OCI-LY3 (cell line): ENCODE measurements around the gene FSHR.

Experiments used
- H2AFZ ChIP-seq: fragments of 200-600, 300-600 bp; shearing (Covaris generic); 2 replicates; pipeline ENCODE4 v1.6.0; 2014; ENCODE audit warnings: antibody characterized with exemption, low read depth, low read length
- H3K27ac ChIP-seq: fragments of 200-600, 300-600 bp; sonication (generic); 2 replicates; pipeline ENCODE4 v1.5.1; 2014; ENCODE audit warnings: mild to moderate bottlenecking, low read length, moderate library complexity, mixed read lengths
- H3K27me3 ChIP-seq: fragments of 200-600, 300-600 bp; sonication (generic); 2 replicates; pipeline ENCODE4 v1.6.1; 2014; ENCODE audit warnings: low read depth, low read length, mixed read lengths
- H3K36me3 ChIP-seq: fragments of 200-600, 300-600 bp; sonication (generic); replicated peaks from 2 replicates; pipeline ENCODE3; 2014; ENCODE audit warnings: low read depth, low read length, mixed read lengths
- H3K4me1 ChIP-seq: fragments of 300-600, 200-600 bp; sonication (generic); 2 replicates; pipeline ENCODE4 v1.6.1; 2014; ENCODE audit warnings: low read length, mixed read lengths
- H3K4me2 ChIP-seq: fragments of 200-600, 300-600 bp; sonication (generic); 2 replicates; pipeline ENCODE4 v1.6.1; 2014; ENCODE audit warnings: low read length, mixed read lengths
- H3K4me3 ChIP-seq: fragments of 300-600, 200-600 bp; sonication (generic); 2 replicates; pipeline ENCODE4 v1.5.1; 2014; ENCODE audit warnings: antibody characterized with exemption, mild to moderate bottlenecking, low read length, moderate library complexity
- H3K79me2 ChIP-seq: fragments of 300-600, 200-600 bp; shearing (Covaris generic); 2 replicates; pipeline ENCODE4 v1.6.1; 2014; ENCODE audit warnings: mild to moderate bottlenecking, low read length, mixed read lengths
- H3K9ac ChIP-seq: fragments of 300-600, 200-600 bp; shearing (Covaris generic); 2 replicates; pipeline ENCODE4 v1.6.0; 2014; ENCODE audit warnings: mild to moderate bottlenecking, low read length, moderate library complexity
- H3K9me3 ChIP-seq: fragments of 200-600, 300-600 bp; shearing (Covaris generic); 2 replicates; pipeline ENCODE4 v1.6.1; 2014; ENCODE audit warnings: low read length, mixed read lengths; ENCODE audit not compliant: insufficient read depth
- H4K20me1 ChIP-seq: fragments of 200-600, 300-600 bp; sonication (generic); 2 replicates; pipeline ENCODE4 v1.6.1; 2016; ENCODE audit warnings: low read length, mixed read lengths; ENCODE audit not compliant: insufficient read depth
- CTCF ChIP-seq: fragments of 200-600, 300-600 bp; sonication (generic); IDR thresholded peaks from 2 replicates; pipeline ENCODE4 v1.5.1; 2014; ENCODE audit warnings: antibody characterized with exemption, low read length, low read depth
- EZH2phosphoT487 ChIP-seq: fragments of 200-600 bp; shearing (Covaris generic); IDR thresholded peaks from 2 replicates; pipeline ENCODE4 v1.6.1; 2018; ENCODE audit warnings: antibody characterized with exemption, mixed run types, low read depth

FSHR gene

GRCh38 chr2:49154140-49154539 is at the start of gene FSHR:
Gene FSHR, minus strand, starts transcription at chr2:49154515. Its CDS starts 98 bp downstream, at chr2:49154417.
- no peak within 1 kb of the TSS for H2AFZ ChIP-seq
- no peak within 1 kb of the TSS for H3K9ac ChIP-seq
- no peaks in the 10 kb centered on the region for H3K27me3 ChIP-seq
- H3K79me2 ChIP-seq, result no peaks in the 10 kb centered on the region
- no peak within 1 kb of the TSS for H3K4me2 ChIP-seq
- H3K9me3 ChIP-seq, result no peaks in the 10 kb centered on the region
- TF ChIP-seq EZH2phosphoT487, result no peak
- no peak for TF ChIP-seq CTCF
- H3K27ac ChIP-seq, result no peak within 1 kb of the TSS
- no peaks in the 10 kb centered on the region for H4K20me1 ChIP-seq
- no peaks in the 10 kb centered on the region for H3K36me3 ChIP-seq
- no peak within 1 kb of the TSS for H3K4me3 ChIP-seq
- no peaks in the 10 kb centered on the region for H3K4me1 ChIP-seq

- no peak overlapping the region for H3K4me3 ChIP-seq
- H3K4me2 ChIP-seq, result no peak overlapping the region
- H3K79me2 ChIP-seq, result no peaks in the 10 kb centered on the region
- H3K27me3 ChIP-seq, result no peaks in the 10 kb centered on the region
- H4K20me1 ChIP-seq, result no peaks in the 10 kb centered on the region
- TF ChIP-seq CTCF, result no peak
- TF ChIP-seq EZH2phosphoT487, result no peak
- no peak overlapping the region for H3K27ac ChIP-seq
- no peak overlapping the region for H2AFZ ChIP-seq
- no peaks in the 10 kb centered on the region for H3K9me3 ChIP-seq
- no peak overlapping the region for H3K9ac ChIP-seq
- no peaks in the 10 kb centered on the region for H3K36me3 ChIP-seq
- H3K4me1 ChIP-seq, result no peaks in the 10 kb centered on the region
Measured at GRCh38 chr2:49199266-49199665, 45.0 kb upstream of the FSHR start.

- no peak for TF ChIP-seq CTCF
- no peak for TF ChIP-seq EZH2phosphoT487
- H3K27me3 ChIP-seq, result no peaks in the 10 kb centered on the region
Measured at GRCh38 chr2:49194701-49195100, 40.4 kb upstream of the FSHR start.

GRCh38 chr2:49192036-49192435 is 37.7 kb upstream of the FSHR start:
- no peak for TF ChIP-seq CTCF
- Histone ChIP-seq H3K9me3 (no peaks in the 10 kb centered on the region), H3K4me1 (no peaks in the 10 kb centered on the region)

More at GRCh38 chr2:49194701-49195100, 40.4 kb upstream of the FSHR start:
- no peaks in the 10 kb centered on the region for H3K9me3 ChIP-seq
- no peaks in the 10 kb centered on the region for H3K36me3 ChIP-seq
- H3K4me1 ChIP-seq, result no peaks in the 10 kb centered on the region
- H2AFZ ChIP-seq, result no peak overlapping the region
- no peaks in the 10 kb centered on the region for H3K79me2 ChIP-seq
- H4K20me1 ChIP-seq, result no peaks in the 10 kb centered on the region
- no peak overlapping the region for H3K9ac ChIP-seq
- no peak overlapping the region for H3K4me2 ChIP-seq
- H3K27ac ChIP-seq, result no peak overlapping the region
- no peak overlapping the region for H3K4me3 ChIP-seq

More at GRCh38 chr2:49192036-49192435, 37.7 kb upstream of the FSHR start:
- Histone ChIP-seq H2AFZ (no peak overlapping the region), H3K27me3 (no peaks in the 10 kb centered on the region), H3K4me3 (no peak overlapping the region), H3K27ac (no peak overlapping the region), H4K20me1 (no peaks in the 10 kb centered on the region), H3K36me3 (no peaks in the 10 kb centered on the region), H3K4me2 (no peak overlapping the region), H3K9ac (no peak overlapping the region), H3K79me2 (no peaks in the 10 kb centered on the region)
